ENCODE data around the gene HMGXB4.

GRCh38 chr22:35306350-35306967 lies 49.2 kb downstream of the HMGXB4 start:
- TF ChIP-seq, protein P1, sequence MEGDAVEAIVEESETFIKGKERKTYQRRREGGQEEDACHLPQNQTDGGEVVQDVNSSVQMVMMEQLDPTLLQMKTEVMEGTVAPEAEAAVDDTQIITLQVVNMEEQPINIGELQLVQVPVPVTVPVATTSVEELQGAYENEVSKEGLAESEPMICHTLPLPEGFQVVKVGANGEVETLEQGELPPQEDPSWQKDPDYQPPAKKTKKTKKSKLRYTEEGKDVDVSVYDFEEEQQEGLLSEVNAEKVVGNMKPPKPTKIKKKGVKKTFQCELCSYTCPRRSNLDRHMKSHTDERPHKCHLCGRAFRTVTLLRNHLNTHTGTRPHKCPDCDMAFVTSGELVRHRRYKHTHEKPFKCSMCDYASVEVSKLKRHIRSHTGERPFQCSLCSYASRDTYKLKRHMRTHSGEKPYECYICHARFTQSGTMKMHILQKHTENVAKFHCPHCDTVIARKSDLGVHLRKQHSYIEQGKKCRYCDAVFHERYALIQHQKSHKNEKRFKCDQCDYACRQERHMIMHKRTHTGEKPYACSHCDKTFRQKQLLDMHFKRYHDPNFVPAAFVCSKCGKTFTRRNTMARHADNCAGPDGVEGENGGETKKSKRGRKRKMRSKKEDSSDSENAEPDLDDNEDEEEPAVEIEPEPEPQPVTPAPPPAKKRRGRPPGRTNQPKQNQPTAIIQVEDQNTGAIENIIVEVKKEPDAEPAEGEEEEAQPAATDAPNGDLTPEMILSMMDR (IDR thresholded peaks at IDR 0.05; ENCODE audit: insufficient read depth, low read length, poor library complexity, severe bottlenecking) = no peak
- no peak for TF ChIP-seq EZH2phosphoT487 (conservative IDR thresholded peaks at IDR 0.05; ENCODE audit: low read length)
